ENCODE measurements around the gene COL6A5. TPM values are rescaled to one million over a fixed set of nuclear protein-coding genes. Genes with fewer than 3 reads are reported as not detected.

COL6A5 gene
- total and polyA plus RNA-seq, 2 donors = 0.05 TPM

Other genes with a start within 250 kb of the COL6A5 start
- 2.4 TPM for gene COL6A6, start 171.5 kb downstream of the COL6A5 start, total RNA-seq
- 0.25 TPM for gene COL6A6, start 171.5 kb downstream of the COL6A5 start, polyA plus RNA-seq

Data from thymus (tissue), 2 donors.